Stimulated activated CD8-positive, alpha-beta memory T cell treated with anti-CD3 and anti-CD28 coated beads, Interleukin-7, amount 100 ng/mL, for 24 hours (primary cell): ENCODE data around the gene SH2D3C.

ENCODE experiments used
- DNase-seq: peaks from one replicate; pipeline ENCODE4 v3.0.0-alpha.2; 2020; ENCODE audit warnings: low read depth

Gene SH2D3C

DNA sequence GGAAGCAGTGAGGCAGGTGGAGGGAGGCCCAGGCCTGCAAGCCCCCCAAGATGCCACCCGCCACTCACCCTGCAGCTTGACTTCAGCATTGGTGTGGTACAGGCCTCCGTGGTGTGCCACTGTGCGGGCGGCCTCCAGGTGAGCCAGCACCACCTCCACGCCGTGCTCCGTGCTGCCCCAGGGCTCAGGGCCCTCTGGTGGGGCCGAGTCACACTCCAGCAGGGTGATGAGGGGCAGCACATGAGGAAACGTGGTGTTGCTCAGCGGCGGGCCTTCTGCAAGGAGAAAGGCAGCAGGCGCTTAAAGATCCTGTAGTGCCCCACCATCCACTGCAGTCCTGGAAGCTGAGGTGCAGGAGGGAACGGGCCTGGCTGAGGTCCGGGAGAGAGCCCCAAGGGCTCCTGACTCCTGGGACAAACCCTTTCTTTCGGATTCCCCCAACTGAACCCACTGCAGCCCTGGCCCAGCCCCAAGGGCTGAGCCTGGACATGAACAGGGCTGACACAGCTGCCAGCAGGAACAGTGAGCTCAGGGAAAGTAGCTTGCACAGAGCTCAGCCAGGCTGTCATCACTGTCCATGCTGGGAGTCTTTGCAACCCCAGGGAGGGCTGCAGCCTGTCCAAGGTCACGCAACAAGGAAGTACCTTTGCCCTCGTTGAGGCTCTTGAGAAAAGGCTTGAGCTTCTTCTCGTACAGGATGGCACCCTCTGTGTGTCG is 38.7 kb downstream of the SH2D3C start:
- no peak for DNase-seq

DNA sequence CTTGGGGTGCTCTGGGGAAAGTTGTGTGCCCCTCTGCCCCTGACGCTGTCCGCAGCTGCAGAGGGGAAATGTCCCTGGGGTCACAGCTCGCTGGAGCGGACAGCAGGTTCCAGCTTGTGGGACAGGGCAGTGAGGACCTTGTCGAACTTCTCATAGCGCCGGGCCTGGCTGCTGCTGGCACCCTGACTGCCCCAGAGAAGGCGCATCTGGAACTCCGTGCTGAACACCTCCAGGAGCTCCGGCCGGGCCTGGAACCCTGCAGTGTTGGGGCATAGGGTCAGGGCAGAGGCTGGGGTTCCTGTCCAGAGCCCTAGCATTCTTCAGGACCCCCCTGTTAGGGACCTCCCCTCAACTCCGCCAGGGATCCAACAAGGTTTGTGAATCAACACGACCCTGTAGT is 39.8 kb downstream of the SH2D3C start:
- DNase-seq, result no peak

DNA sequence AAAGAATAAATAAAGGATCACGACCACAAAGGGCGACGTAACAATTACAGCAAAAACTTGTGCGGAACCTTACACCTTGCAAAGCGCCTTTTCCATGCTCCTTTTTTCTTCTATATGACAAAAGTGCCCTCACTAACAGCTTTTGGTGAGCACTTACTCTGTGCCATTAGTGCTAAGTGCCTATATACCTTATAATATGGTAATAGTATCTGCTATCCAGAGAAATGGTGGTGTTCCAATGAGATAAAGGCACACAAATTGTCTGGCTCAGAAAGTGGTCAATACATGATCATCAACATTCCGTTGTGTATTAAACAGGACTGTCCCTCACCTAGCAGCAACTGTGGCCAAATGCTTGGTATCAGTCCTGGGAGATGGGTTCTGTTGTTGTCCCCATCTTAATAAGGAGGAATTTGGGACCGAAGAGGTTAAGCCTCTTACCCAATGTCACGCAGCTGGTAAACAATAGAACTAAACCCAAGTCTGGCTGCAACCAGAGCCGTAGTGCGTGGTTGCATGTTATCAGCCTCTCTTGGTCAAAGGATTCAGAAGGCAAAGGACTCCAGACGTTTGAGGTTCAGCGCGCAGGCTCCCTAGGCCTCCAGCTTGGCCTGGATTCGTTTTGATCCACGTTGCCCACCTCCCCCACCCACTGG is 42.8 kb downstream of the SH2D3C start:
- DNase-seq, result no peak

DNA sequence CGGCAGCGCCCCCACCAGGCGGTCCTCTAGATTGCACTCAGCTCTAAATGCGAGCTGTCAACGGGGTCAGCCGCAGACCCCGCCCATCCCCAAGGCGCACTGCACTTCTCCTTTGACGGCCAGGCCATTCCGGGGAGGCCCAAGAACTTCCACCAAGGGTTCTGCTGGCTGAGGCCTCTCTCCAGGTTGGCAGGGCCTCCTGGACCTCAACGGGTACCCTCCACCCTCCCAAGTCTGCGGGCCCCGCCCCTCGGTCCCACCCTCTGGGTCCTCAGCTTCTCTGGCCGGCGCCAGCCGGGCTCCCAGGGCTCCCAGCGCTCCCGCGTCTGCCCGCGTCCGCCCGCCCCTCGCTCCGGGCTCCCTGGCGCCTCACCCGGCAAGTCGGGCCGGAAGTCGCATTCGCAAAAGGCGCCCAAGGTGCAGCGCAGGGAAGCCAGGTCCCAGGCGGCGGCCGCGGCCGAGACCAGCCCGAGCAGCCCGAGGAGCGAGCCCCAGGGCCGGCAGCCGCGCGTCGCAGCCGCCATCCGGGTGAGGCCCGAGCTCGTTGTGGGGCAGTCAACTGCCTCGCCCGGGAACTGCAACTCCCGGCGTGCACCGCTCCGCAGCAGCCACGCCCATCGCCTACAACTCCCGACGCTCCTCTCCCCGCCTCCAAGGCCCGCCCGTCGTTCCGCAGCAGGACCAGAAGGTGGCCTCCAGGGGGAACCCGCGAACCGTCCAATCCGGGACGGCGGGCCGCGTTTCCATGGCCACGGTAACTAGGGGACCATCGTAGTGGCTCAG is 43.5 kb downstream of the SH2D3C start, which contains the start of gene TOR2A:
Gene TOR2A, minus strand, starts transcription at position 548 of the 783 bp plus-strand sequence. Its CDS starts 24 bp downstream, at position 524.
- DNase-seq, result peak; percentile 96

DNA sequence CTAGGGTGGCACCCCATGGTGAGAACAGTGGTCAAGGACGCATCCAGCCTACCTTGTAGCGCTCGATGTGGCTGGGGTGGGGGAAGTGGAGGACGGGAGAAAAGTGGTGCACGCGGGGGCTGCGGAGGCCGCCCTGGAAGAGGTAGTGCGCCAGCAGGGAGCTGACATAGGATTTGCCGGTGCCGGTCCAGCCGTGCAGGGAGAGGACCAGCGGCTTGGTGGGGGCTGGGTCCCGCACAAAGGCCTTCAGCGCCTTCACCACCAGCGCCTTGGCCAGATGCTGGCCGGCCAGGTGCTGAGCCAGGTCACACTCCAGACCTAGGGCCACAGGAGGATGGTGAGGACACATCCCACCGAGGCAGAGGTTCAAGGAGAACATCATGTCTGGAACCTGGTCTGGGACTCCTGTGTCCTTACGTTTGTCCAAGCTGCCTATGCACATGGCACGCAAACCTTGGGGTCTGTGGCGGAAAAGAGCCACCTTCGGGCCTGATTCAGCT is 44.2 kb downstream of the SH2D3C start:
- DNase-seq, result no peak

DNA sequence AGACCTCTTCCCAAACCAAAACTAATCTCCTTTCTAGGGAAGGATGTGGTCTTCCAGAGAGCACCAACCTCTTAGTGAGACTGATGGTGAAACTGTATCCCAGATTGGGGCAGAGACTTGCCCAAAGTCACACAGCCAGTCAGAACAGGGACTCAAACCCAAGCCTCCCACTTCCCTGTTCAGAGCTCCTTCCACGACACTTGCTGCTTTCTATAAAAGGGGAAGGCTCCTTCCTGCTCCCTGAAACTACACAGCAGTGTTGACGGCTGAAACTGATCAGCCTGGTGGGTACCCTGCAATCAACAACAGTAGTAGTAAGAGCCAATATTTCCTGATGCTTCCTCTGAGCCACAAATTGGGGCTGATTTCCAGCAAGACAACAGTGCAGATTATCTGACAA is 44.9 kb downstream of the SH2D3C start:
- no peak for DNase-seq

DNA sequence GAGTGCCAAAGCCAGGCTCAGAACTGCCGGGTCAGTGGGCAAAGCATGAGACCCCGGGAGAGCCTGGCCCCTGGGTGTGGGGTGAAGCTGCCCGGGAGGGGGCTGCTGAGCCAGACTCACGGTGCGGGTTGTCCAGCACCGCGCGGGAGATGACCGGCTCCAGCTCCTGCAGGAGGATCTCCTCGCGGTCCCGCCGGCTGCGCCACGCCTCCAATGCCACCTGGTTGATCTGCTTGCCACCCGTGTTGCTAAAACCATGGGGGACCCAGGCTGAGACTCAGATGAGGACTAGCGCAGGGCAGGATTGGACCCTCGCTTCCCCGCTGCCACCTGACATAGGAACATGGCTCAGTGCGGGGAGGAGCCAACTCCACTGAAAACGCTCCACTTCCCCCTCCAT is 46.0 kb downstream of the SH2D3C start:
- no peak for DNase-seq

DNA sequence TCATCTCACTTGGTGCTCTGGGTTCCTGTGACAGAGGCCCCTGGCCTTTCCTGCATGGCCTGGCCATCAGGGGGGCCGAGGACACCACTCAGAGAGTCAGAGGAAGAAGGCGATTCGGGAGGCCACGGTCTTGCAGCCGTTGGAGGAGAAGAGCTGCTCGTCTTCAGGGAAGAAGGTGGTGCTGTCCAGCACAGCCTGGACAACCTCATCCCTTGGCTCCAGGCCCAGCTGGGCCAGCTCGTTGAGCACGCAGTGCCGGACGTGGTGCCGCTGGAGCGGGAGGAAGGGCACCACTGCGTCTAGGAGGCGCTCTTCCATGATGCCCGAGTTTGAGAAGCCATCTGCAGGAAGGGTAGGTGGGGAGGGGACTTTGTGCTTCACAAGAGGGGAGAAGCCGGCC is 46.5 kb downstream of the SH2D3C start:
- DNase-seq, result no peak

DNA sequence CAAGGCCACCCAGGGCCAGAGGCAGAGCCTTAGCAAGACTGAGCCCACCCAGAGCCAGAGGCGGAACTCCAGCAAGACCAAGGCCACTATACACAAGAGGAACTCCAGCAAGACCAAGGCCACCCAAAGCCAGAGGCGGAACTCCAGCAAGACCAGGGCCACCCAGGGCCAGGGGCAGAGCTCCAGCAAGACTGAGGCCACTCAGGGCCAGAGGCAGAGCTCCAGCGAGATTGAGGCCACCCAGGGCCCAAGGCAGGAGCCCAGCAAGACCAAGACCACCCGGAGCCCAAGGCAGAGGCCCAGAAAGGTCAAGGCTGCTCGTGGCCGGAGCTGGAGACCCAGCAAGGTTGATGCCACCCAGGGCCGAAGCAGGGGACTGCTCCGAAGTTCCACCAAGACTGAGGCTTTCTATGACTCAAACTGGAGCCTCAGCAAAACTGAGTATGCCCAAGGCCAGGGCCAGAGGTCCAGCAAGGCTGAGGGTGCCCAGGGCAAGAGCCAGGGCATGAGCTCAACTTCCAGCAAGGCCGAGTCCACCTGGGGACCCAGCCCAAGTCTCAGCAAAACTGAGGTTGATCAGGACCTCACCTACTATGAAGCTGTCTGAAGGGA is 47.6 kb downstream of the SH2D3C start:
- DNase-seq, result no peak

DNA sequence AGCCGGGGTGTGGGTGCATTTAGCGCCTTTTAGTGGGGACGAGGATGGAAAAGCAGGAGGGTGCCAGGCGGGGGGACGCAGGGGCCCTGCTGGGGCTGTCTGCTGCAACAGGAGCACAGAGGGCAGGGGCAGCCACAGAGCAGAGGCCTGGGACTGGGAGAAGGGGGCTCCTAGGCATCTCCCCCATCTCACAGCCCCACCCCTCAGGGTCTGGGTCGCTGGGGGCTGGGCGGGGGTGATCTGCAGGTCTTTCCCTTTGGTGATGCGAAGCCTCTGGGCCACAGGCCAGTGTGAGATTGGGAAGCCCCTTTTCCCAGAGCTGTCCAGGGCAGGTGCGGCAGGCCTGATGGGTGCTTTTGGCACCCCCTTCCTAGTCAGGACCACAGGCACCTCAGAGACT is 48.2 kb downstream of the SH2D3C start:
- no peak for DNase-seq

DNA sequence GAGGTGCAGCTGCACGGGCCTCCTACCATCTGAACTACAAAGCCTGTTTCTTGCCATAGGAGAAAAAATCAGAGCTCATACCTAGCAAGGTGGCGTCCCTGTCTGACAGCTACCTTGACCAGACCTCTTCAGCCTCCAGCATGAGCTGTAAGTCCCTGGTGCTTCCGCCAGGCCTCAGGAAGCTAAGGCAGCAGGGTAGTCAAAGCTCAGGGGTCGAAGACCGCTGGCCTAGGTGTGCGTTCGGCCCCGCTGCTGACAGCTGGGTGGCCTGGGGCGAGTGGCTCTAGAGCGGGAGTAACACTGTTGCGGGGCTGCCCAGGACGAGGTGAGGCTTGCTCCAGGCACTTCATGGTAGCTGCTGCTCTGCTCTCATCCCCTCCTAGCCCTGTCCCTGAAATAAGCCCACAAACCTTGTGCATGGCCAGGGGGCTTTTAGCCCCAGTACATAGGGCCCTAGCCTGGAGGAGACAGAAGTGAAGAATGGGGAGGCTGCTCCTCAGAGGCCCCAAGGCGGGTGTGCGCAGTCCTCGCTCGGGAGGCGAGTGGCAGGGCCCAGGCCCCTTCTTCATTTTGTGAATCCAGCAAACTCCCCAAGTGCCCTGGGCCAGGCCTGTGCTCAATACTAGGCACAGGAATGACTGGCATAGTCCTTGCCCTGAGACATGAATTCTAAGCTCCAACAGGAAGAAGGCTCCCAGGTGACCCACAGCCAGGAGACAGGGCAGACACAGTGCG is 48.8 kb downstream of the SH2D3C start:
- no peak for DNase-seq

DNA sequence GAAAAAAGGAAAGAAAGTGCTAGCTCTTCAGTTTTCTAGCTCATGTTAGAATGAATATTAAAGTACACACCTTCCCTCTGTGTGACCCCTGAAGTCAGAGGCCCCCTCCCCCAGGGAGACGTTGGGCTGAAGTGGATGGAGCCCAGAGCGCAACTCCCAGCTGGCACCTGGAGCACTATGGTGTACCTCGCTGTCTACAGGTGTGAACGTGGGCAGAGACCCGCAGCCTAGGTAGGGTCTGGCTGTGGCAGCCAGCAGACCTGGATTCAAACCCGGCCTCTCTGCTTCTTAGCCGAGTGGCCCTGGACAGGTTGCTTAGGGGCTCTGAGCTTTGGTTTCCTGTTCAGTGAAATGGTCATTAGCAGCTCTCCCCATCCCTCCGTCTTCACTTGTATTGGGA is 49.7 kb downstream of the SH2D3C start:
- DNase-seq, result no peak

DNA sequence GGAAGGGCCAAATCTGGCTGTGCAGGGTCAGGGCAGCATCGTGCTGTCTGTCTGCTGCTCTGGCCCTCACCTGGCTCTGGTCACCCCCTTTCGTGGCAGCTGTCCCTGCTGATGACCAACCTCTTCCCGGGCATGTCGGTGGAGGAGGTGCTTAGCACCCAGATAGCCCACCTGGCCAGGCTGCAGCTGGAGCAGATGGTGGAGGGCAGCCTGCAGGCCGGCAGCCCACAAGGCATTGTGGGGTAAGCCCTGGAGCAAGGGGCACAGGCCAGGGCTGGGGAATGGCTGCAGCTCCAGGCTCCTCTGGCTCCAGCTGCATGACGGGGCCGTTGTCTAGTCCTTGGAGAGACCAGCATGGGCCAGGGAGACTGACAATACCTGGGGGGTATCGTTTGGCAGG is 51.6 kb downstream of the SH2D3C start:
- no peak for DNase-seq

DNA sequence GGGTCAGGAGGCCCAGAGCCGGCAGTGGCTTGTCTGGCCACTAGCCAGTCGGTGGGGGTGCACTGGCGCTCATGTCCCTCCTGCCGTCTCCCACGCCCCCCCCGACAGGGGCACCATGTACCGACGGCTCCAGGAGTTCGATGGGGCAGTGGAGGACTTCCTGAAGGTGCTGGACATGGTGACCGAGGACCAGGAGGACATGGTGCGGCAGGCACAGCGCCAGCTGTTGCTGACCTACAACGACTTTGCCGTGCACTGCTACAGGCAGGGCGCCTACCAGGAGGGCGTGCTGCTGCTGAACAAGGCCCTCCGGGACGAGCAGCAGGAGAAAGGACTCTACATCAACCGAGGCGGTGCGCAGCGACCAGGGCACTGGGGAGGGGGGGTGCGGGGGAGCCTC is 54.5 kb downstream of the SH2D3C start:
- DNase-seq, result no peak

DNA sequence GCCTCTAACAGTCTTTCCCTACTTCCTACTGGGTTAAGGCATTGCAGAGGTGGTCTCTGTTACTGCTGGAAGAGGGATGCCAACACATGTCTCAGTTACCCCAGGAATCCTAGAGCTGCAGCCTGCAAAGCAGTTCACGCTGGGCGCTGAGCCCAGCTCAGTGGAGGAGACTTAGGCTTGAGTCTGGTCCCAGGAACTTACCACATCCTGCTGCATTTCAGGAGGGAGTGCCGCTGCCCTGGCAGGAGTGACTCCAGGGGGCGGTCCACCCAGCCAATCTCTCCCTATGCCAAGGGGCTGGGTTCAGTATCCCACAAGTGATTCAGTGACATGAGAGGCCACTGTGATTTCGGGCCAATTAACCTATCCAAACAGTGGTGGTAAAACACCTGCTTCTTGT is 55.0 kb downstream of the SH2D3C start:
- DNase-seq, result no peak

DNA sequence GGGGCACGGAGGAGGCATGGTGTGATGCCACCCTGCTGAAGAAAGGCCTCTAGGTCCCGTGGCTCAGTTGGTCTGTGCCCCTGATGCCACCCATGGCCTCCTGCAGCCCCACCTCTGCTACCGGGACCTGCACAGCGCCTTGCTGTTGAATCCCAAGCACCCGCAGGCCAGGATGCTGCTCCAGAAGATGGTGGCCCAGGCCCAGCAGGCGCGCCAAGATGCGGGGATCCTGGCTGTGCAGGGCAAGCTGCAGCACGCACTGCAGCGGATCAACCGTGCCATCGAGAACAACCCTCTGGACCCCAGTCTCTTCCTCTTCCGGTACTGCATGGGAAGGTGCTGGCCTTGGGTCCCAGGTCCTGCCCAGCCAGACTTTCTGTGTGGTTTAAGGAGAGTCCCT is 55.5 kb downstream of the SH2D3C start:
- DNase-seq, result no peak

DNA sequence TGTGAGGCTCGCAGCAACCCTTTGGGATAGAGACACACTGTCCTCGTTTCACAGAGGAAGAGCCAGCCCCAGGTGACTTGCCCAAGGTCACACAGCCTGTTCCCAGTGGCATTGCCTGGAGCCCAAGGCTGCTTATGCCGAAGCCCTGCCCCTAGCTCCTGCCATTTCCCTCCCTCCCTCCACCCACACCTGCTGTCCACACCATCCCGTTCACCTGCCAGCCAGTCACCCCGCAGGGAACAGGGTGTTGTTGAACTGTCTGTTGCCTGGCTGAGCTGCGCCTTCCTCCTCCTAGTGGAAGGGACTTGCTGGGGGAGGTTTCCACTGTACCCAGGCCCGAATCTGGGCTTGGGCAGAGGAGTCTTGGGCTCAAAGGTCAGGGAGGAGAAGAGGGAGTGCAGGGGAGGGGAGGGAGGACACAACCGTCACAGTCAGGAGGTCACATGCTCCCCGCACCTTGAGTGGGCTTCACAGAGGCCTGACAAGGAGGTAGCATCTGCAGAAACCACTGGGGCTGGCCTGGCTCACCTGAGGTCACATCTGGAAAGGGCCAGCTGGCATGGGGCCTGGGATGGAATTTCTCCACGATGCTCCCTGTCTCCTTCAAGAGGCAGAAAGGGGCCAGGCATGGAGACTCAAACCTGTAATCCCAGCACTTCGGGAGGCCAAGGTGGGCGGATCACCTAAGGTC is 56.3 kb downstream of the SH2D3C start:
- no peak for DNase-seq

DNA sequence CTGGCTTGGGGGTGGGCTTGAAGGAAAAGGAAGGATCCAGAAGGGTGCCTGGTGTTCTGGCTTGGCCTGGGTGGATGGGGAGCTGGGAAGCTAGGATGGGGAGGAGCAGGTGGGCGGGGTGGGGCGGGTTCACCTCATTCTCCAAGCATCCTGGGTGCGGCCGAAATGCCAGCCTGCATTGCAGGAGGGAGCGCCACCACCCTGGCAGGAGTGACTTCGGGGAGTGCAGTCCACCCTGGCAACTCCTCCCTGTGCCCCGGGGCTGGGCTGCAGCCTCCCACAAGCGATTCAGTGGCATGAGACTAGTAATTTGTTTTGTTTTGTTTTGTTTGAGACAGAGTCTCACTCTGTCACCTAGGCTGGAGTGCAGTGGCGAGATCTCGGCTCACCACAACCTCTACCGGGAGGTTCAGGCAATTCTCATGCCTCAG is 57.1 kb downstream of the SH2D3C start:
- no peak for DNase-seq

DNA sequence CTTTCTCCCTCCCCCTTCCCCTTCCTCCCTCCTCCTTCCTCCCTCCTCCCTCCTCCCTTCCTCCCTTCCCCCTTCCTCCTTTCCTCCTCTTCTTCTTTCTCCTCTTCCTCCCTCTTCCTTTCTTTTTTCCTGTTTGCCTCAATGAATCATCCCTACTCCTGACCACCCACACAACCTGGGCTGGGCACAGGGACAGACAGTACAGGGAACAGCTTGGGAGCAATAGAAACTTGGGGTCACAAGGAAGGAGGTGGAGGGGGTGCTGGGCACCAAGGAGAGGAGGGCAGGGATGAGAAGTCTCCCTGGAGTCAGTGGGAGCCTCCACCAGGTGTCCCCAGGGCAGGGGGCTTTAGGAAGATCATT is 57.6 kb downstream of the SH2D3C start:
- no peak for DNase-seq

DNA sequence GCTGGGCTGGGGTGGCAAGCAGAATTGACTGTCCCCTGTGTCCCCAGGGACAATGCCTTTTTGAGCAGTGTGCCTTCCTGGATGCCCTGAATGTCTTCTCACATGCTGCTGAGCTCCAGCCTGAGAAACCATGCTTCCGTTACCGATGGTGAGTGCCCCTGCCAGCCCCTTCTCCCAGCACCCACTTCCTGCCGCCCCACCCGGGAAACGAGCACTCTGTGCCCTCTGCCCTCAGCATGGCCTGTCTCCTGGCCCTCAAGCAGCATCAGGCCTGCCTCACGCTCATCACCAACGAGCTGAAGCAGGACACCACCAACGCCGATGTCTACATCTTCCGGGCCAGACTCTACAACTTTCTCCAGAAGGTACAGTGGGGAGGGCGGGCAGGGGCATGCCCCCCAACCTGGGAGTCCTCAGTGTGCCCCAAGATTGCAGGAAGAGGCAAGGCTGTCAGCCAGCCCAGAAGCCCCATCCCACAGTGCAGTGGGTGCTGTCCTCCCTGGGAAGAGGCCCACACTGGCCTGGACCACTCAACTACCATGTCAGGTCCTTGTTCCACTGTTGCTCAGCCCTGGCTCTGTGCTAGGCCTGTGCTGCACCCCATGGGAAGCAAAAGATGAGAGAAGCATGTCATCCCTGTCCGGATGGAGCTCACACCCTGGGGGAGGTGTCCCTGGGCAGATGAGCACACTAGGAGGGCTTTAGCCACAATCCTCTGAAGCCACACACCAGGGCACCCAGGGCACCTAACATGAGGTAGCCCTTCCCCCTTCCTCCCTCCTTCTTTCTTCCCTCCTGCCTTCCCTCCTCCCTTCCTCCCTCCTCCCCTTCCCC is 58.2 kb downstream of the SH2D3C start:
- no peak for DNase-seq
